Hindlimb muscle (tissue), 1 donor: ENCODE data around the gene RET. TPM values are rescaled to one million over a fixed set of nuclear protein-coding genes. Genes with fewer than 3 reads are reported as not detected.

Experiments used
- DNase-seq: peaks from one replicate; pipeline ENCODE4 v3.0.0-alpha.2; 2013
- polyA plus RNA-seq: library from polyadenylated mRNA; unstranded; fragments of 120-200 nt; gene quantifications from one replicate; pipeline ENCODE4 v1.2.1, GENCODE V29; 2013; ENCODE audit not compliant: insufficient read length

Gene RET
- polyA plus RNA-seq, 1 donor, result 4.7 TPM

- no peak for DNase-seq
Measured at GRCh38 chr10:43044961-43045621, 31.8 kb upstream of the RET start.

GRCh38 chr10:43045631-43046287 lies 31.1 kb upstream of the RET start:
- DNase-seq, result no peak

- no peak for DNase-seq
Measured at GRCh38 chr10:43046288-43046991, 30.4 kb upstream of the RET start.

DNA sequence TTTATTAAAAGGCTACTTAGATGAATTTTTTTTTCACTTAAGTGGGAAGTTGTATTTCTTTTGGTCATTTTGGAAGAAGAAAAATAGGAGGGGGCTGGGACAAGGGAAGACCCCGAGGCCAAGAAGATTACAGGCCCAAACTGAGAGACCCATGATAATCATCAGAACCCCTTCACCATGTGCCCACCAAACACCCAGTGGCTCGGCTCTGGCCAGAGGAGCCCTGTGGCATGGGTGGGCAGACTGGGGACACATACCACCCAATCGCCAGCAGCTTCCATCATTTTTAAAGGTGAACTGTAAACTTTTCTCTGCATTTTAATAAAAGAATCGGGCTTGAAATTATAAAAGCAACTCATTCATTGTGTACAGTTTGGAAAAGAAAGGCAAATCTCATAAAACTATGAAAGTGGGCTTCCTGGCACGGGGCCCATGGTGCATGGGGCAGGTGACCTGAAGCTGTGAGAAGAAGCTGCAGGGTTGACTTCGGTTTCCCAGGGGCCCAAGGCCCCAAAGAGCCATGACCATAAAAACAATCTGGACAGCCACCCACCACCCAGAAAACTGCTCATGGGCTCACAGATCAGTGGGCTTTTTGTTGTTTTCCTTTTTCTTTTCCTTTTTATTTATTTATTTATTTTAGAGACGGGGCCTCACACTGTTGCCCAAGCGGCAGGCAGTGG lies 29.4 kb upstream of the RET start:
- DNase-seq, result no peak

GRCh38 chr10:43048301-43049051 lies 28.4 kb upstream of the RET start:
- no peak for DNase-seq

- DNase-seq, result no peak
Measured at GRCh38 chr10:43049081-43049551, 27.8 kb upstream of the RET start.

DNA sequence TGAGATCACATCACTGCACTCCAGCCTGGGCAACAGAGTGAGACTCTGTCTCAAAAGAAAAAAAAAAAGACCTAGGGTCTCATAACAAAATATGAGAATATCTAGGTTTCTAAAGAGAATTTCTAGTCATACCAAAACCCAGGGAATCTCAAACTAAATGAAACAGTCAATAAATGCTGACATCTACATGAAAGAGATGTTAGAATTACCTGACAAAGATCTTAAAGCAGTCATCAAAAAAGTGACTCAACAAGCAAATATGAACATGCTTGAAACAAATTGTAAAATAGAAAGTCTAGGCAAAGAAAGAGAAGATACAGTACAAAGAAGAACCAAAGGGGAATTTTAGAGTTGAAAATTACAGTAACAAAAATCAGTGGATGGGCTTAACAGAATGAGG lies 26.9 kb upstream of the RET start:
- no peak for DNase-seq

DNA sequence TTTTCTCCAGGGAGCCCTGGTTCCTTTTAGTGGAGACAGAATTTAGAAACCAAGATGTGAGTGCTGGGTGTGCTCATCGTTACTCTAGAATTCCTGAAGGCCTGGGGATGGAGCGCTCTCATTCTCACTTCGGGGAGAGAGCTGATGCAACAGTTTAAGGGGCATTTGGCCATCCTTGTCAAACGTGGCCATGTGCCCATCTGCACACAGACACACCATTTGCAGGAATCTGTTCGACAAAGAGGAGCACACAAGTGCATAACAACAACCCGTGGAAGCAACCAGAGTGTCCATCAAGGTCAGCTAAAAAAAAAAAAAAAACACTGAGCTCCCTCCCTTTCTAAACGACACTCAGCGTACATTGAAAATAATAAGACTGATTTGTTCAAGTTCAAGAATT lies 23.0 kb upstream of the RET start:
- DNase-seq, result no peak

DNA sequence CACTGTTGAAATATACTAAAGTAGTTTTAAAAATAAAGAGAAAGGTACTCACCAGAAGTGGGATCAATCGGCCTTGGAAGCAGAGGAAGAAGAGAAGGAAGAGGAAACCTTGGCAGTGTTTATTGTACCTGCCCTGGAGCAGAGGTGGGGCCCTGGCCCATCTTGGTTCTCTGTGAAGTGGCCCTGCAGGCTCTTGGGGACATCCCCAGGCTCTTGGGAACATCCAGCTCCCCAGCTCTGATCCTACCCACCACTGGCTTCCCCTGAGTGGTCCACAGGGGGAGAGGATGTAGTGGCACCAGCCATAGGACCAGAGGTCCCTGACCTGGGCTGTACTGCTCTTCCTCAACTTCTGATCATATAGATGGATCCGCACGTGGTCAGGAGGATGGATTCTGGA lies 22.3 kb upstream of the RET start:
- no peak for DNase-seq

GRCh38 chr10:43055217-43055616 lies 21.7 kb upstream of the RET start:
- no peak for DNase-seq

DNA sequence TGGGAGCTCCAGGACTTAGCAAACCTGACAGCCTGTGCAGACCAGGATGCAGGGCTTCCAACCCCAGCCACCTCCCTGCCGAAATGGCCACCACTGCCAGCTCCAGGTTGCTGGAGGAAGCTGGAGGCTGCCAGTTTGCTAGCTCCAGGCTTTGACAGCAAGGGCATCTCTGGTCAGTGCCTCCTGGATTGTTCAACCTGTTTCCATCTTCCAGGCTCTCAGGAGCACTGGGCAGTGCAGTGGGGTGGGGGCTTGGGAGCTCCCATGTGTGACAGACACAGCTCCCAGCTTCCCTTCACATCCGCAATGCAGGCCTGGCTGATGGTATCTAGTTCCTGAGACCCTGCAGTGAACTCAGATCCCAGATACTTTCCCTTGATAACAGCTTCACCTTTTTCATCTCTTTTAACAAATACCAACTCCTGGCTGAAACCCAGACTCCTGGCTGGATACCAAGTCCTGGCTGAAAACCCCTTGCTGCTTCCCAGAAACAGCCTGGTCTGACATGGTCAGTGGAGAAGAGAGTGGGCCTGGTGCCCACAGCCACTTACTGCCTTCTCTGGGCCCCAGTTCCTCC lies 20.8 kb upstream of the RET start:
- DNase-seq, result no peak

GRCh38 chr10:43056568-43057011 lies 20.3 kb upstream of the RET start:
- no peak for DNase-seq

GRCh38 chr10:43057231-43057711 lies 19.6 kb upstream of the RET start:
- DNase-seq, result no peak

DNA sequence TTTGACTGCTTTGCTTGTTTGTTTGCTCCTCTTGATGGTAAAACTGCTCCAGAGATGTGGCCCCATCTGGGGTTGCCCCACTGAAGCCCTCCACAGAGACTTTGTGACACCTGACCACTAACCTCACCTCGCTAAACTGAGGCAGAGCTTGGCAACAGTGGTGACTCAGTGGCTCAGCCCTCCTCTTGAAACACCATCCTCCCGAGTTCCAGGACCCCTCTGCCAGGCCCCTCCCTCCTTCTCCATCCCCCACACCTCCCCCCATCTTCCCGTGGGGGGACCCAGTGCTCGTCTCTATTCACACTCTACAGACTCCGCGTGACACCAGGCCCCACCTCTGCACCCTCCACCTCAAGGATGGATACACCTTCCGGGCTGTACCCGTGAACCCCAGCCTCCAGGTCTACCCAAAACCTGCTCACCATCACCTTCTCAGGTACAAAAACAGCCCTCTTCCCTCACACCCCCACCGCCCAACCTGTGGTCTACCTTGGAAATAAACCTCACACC lies 19.0 kb upstream of the RET start:
- no peak for DNase-seq

- DNase-seq, result no peak
Measured at GRCh38 chr10:43058716-43059335, 18.0 kb upstream of the RET start.

- DNase-seq, result no peak
Measured at GRCh38 chr10:43059336-43059720, 17.5 kb upstream of the RET start.

DNA sequence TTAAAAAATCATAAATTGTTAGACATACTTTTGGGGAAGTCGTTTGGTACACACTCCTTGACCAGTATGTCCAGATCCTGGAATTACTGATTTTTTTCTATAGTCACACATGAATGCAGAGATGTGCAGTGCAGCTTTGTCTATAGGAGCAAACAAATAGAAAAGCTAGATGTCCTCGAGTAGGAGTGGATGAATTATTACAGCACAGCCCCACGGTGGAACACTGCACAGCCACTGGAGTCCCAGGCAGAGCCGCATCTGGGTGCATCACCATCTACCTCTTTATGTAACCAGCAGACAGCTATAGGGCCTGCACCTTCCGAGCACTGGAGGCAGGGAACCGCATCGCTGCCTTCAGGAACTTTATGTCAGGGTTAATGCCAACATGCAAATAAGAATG lies 17.0 kb upstream of the RET start:
- no peak for DNase-seq

GRCh38 chr10:43060291-43060690 lies 16.6 kb upstream of the RET start:
- DNase-seq, result no peak

- DNase-seq, result no peak
Measured at GRCh38 chr10:43061331-43061730, 15.5 kb upstream of the RET start.

DNA sequence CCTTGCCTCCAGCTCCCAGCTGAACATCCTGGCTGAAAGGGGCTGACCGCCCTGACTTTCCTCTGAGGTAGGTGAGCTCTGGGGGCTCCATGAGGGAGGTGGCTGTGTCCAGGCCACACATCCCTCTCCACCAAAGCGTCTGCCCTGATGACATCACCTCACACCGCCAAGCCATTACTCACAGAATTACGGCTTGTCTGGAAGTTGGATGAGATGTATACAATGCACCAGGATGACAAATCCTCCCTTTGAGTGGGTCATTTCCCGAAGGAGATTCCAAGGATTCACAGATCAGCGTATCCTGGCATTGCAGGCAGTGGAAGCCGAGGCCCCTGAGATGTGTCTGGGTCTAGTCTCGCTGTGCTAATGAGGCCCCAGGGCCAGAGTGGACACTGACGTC lies 15.1 kb upstream of the RET start:
- no peak for DNase-seq
